Measurements from ENCODE around the gene SFMBT1. TPM values are rescaled to one million over a fixed set of nuclear protein-coding genes. Genes with fewer than 3 reads are reported as not detected.

Gene SFMBT1
- total and polyA plus RNA-seq, 9 of the 15 experiments (the other 6 are each of a cell fraction or from before 2014, with no cell fraction given) = 0.76 to 6.6 (median 3.6) TPM

DNA sequence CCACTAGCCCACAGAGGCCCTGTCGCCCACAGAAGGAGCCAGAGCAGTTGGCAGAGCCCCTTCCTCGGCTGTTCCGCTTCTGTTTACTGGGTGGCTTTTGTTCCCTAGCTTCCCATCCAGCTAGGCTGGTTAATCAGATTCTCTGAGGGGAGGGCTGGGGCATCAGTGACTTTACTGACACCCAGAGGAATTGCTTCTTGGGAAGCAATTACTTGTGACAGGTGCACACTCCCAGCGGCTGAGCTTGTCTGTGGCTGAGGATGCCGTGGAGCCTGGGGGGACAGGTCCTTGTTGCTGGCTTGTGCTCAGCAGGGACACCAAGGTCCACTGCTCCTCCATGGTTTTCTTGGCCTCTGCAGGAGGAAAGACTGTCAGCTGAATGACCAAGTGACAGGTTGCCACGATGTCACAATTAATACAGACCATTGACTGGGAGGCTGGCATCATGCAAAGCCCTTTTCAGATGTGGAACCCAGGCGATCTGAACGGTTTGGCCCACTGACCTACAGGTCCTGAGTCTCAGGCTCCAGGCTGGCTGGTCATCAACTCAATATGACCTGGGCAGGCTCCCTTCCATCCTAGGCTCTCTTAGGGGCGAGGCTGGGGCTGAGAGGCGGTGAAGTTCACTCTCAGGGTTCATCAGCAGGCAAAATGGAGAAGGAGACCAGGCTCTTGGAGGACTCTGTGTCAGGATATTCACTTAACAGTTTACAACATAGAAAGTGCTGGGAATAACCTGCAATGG lies 31.8 kb upstream of the SFMBT1 start (continued):
- no peak for TF ChIP-seq ZFP36 (IDR thresholded peaks at IDR 0.05; ENCODE audit: low read depth, low read length, partially characterized antibody)
- no peak for TF ChIP-seq ARHGAP35 (IDR thresholded peaks at IDR 0.05; ENCODE audit: partially characterized antibody)
- TF ChIP-seq, protein P1, sequence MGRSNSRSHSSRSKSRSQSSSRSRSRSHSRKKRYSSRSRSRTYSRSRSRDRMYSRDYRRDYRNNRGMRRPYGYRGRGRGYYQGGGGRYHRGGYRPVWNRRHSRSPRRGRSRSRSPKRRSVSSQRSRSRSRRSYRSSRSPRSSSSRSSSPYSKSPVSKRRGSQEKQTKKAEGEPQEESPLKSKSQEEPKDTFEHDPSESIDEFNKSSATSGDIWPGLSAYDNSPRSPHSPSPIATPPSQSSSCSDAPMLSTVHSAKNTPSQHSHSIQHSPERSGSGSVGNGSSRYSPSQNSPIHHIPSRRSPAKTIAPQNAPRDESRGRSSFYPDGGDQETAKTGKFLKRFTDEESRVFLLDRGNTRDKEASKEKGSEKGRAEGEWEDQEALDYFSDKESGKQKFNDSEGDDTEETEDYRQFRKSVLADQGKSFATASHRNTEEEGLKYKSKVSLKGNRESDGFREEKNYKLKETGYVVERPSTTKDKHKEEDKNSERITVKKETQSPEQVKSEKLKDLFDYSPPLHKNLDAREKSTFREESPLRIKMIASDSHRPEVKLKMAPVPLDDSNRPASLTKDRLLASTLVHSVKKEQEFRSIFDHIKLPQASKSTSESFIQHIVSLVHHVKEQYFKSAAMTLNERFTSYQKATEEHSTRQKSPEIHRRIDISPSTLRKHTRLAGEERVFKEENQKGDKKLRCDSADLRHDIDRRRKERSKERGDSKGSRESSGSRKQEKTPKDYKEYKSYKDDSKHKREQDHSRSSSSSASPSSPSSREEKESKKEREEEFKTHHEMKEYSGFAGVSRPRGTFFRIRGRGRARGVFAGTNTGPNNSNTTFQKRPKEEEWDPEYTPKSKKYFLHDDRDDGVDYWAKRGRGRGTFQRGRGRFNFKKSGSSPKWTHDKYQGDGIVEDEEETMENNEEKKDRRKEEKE (IDR thresholded peaks at IDR 0.05; ENCODE audit: borderline replicate concordance in 1 of 2, control insufficient read depth in 1 of 2, low read depth in 2 of 2, low read length in 1 of 2) = no peak
- TF ChIP-seq, protein P2, sequence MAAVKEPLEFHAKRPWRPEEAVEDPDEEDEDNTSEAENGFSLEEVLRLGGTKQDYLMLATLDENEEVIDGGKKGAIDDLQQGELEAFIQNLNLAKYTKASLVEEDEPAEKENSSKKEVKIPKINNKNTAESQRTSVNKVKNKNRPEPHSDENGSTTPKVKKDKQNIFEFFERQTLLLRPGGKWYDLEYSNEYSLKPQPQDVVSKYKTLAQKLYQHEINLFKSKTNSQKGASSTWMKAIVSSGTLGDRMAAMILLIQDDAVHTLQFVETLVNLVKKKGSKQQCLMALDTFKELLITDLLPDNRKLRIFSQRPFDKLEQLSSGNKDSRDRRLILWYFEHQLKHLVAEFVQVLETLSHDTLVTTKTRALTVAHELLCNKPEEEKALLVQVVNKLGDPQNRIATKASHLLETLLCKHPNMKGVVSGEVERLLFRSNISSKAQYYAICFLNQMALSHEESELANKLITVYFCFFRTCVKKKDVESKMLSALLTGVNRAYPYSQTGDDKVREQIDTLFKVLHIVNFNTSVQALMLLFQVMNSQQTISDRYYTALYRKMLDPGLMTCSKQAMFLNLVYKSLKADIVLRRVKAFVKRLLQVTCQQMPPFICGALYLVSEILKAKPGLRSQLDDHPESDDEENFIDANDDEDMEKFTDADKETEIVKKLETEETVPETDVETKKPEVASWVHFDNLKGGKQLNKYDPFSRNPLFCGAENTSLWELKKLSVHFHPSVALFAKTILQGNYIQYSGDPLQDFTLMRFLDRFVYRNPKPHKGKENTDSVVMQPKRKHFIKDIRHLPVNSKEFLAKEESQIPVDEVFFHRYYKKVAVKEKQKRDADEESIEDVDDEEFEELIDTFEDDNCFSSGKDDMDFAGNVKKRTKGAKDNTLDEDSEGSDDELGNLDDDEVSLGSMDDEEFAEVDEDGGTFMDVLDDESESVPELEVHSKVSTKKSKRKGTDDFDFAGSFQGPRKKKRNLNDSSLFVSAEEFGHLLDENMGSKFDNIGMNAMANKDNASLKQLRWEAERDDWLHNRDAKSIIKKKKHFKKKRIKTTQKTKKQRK (IDR thresholded peaks at IDR 0.05; ENCODE audit: borderline replicate concordance, low read depth, low read length) = no peak
- TF ChIP-seq GATAD2A (IDR thresholded peaks at IDR 0.05) = no peak
- TF ChIP-seq HDAC3 (IDR thresholded peaks at IDR 0.05; ENCODE audit: borderline replicate concordance, partially characterized antibody) = no peak
- no peak for TF ChIP-seq SLC30A9 (CRISPR knock-in tag; IDR thresholded peaks at IDR 0.05)
- no peak for TF ChIP-seq JUND (IDR thresholded peaks at IDR 0.05; ENCODE audit: borderline replicate concordance, low read depth, low read length)
- TF ChIP-seq JUND (tag; IDR thresholded peaks at IDR 0.05; ENCODE audit: borderline replicate concordance, low read depth, low read length) = no peak
- TF ChIP-seq FIP1L1 (IDR thresholded peaks at IDR 0.05; ENCODE audit: low read depth, low read length, poor library complexity, severe bottlenecking) = no peak
- no peak for TF ChIP-seq RFX1 (IDR thresholded peaks at IDR 0.05)
- TF ChIP-seq ZEB2 (IDR thresholded peaks at IDR 0.05) = no peak
- no peak for TF ChIP-seq MED1 (CRISPR knock-in tag; IDR thresholded peaks at IDR 0.05; ENCODE audit: borderline replicate concordance)

Measured in K562 (cell line).